Peyer's patch (tissue), 4 donors: Measurements from ENCODE around the gene QDPR. TPM values are rescaled to one million over a fixed set of nuclear protein-coding genes. Genes with fewer than 3 reads are reported as not detected.

Experiments
- DNase-seq, 3 donors: peaks; one replicate each; pipeline ENCODE4 v3.0.0-alpha.2; 2017 to 2019
- H3K27ac ChIP-seq, 4 donors: fragments of 200-600 bp; sonication (generic); one replicate each; pipeline ENCODE4 v1.5.1; 2016 to 2019
- H3K27me3 ChIP-seq, 2 donors: fragments of 200-600 bp; sonication (generic); one replicate each; pipeline ENCODE4 v1.5.1; 2019
- H3K36me3 ChIP-seq, 3 donors: fragments of 200-600 bp; sonication (generic); one replicate each; pipeline ENCODE4 v1.5.1; 2016 to 2019
- H3K4me1 ChIP-seq, 4 donors: fragments of 200-600 bp; sonication (generic); one replicate each; pipeline ENCODE4 v1.5.1; 2016 to 2019
- H3K4me3 ChIP-seq, 4 donors: fragments of 200-600 bp; sonication (generic); 1 replicate in 3 of 4; 2 replicates in 1 of 4; pipeline ENCODE4 v1.5.1; 2016 to 2019; ENCODE audit warnings: mild to moderate bottlenecking in 1 of 4
- H3K9me3 ChIP-seq, 4 donors: fragments of 200-600 bp; sonication (generic); one replicate each; pipeline ENCODE4 v1.5.1; 2016 to 2019; ENCODE audit warnings: mild to moderate bottlenecking in 1 of 4
- CTCF ChIP-seq, 6 experiments: fragments of 450-650 bp in 4 of 6; fragments of 200-600 bp in 2 of 6; sonication (generic) in 1 of 6; IDR thresholded peaks; one replicate each; pipeline ENCODE4 v1.5.1; 2017 to 2019; ENCODE audit warnings: antibody characterized with exemption in 6 of 6, mild to moderate bottlenecking in 3 of 6, moderate library complexity in 1 of 6
- POLR2A ChIP-seq, 2 donors: fragments of 450-650 bp; IDR thresholded peaks; one replicate each; pipeline ENCODE4 v1.5.1; 2017; ENCODE audit warnings: antibody characterized with exemption in 2 of 2, mild to moderate bottlenecking in 2 of 2, moderate library complexity in 2 of 2
- total RNA-seq, 4 donors: library from RNA; depleted of rRNA; stranded (reverse); fragments of >200 nt; gene quantifications; one replicate each; pipeline ENCODE4 v1.1.0, GENCODE V29; 2016

QDPR gene
- 10 to 100 TPM in 2 of 4 donors, 1 to 10 TPM in 2; 8.2 to 17.0 (median 12.5) TPM for total RNA-seq

- peak within 1 kb of the TSS; percentile 72 to 94 (median 80) for H3K4me3 ChIP-seq
- no peaks in the 10 kb centered on the region for H3K9me3 ChIP-seq
- peak; percentile 59 to 89 (median 87) for DNase-seq
- H3K36me3 ChIP-seq = peaks cover 0 to 11% (median 0%) of the 10 kb centered on the region in 3 donors
- H3K4me1 ChIP-seq = peaks cover 0 to 7% (median 4%) of the 10 kb centered on the region in 4 donors
- TF ChIP-seq CTCF (IDR thresholded peaks at IDR 0.05) = peak in 4 of 6 experiments; percentile 38 to 69 (median 54)
- TF ChIP-seq POLR2A (IDR thresholded peaks at IDR 0.05) = peak in 1 of 2 donors; percentile 27
- peak within 1 kb of the TSS; percentile 50 to 78 (median 70) for H3K27ac ChIP-seq
- no peaks in the 10 kb centered on the region for H3K27me3 ChIP-seq
Measured at GRCh38 chr4:17511950-17512795, at the start of gene QDPR. QDPR (minus strand) TSS chr4:17512090; CDS start chr4:17512054, 36 bp downstream.

- H3K4me3 ChIP-seq = no peak overlapping the region
- no peaks in the 10 kb centered on the region for H3K9me3 ChIP-seq
- no peak for TF ChIP-seq CTCF (IDR thresholded peaks at IDR 0.05)
- no peak for TF ChIP-seq POLR2A (IDR thresholded peaks at IDR 0.05)
- no peak overlapping the region for H3K27ac ChIP-seq
- H3K36me3 ChIP-seq = no peaks in the 10 kb centered on the region
- no peaks in the 10 kb centered on the region for H3K4me1 ChIP-seq
- no peaks in the 10 kb centered on the region for H3K27me3 ChIP-seq
- DNase-seq = no peak
Measured at GRCh38 chr4:17561195-17561909, 49.5 kb upstream of the QDPR start.

- H3K27ac ChIP-seq = no peak overlapping the region
- no peaks in the 10 kb centered on the region for H3K9me3 ChIP-seq
- no peaks in the 10 kb centered on the region for H3K27me3 ChIP-seq
- H3K4me1 ChIP-seq = no peaks in the 10 kb centered on the region
- TF ChIP-seq CTCF (IDR thresholded peaks at IDR 0.05) (no peak), POLR2A (IDR thresholded peaks at IDR 0.05) (no peak)
- H3K36me3 ChIP-seq = no peaks in the 10 kb centered on the region
- no peak for DNase-seq
- no peak overlapping the region for H3K4me3 ChIP-seq
Measured at GRCh38 chr4:17560065-17560673, 48.3 kb upstream of the QDPR start.

- Histone ChIP-seq H3K4me3 (no peak overlapping the region), H3K4me1 (no peaks in the 10 kb centered on the region), H3K27ac (no peak overlapping the region), H3K27me3 (no peaks in the 10 kb centered on the region), H3K9me3 (no peaks in the 10 kb centered on the region), H3K36me3 (no peaks in the 10 kb centered on the region)
- TF ChIP-seq CTCF (IDR thresholded peaks at IDR 0.05) (no peak), POLR2A (IDR thresholded peaks at IDR 0.05) (no peak)
- no peak for DNase-seq
Measured at GRCh38 chr4:17559709-17560048, 47.8 kb upstream of the QDPR start.

- H3K4me3 ChIP-seq = no peak overlapping the region
- no peak for TF ChIP-seq POLR2A (IDR thresholded peaks at IDR 0.05)
- no peak for TF ChIP-seq CTCF (IDR thresholded peaks at IDR 0.05)
- no peaks in the 10 kb centered on the region for H3K4me1 ChIP-seq
- no peak overlapping the region for H3K27ac ChIP-seq
- H3K27me3 ChIP-seq = no peaks in the 10 kb centered on the region
- H3K9me3 ChIP-seq = no peaks in the 10 kb centered on the region
- no peak for DNase-seq
- H3K36me3 ChIP-seq = no peaks in the 10 kb centered on the region
Measured at GRCh38 chr4:17558941-17559708, 47.2 kb upstream of the QDPR start.
